Astrocyte of the spinal cord (primary cell): ENCODE measurements around the gene KCNQ1.

ENCODE experiments used
- DNase-seq: peaks from one replicate; pipeline ENCODE4 v3.0.0; 2011; ENCODE audit warnings: low read depth, low spot score
- H3K4me3 ChIP-seq: 2 replicates; pipeline ENCODE4 v1.5.1; 2011; ENCODE audit warnings: low read depth, mild to moderate bottlenecking, low read length, moderate library complexity
- CTCF ChIP-seq: IDR thresholded peaks from 2 replicates; pipeline ENCODE4 v1.5.1; 2012; ENCODE audit warnings: low read depth, mild to moderate bottlenecking, low read length, inconsistent platforms
- in situ Hi-C: cut with HindIII; loops from 2 replicates; pipeline ENCODE4 v1.10.0; 2017; ENCODE audit warnings: low sequenced_read_pairs

Gene KCNQ1

GRCh38 chr11:2739531-2740274, 294.9 kb downstream of the KCNQ1 start:
- no peak for DNase-seq
- TF ChIP-seq CTCF: no peak
- in situ Hi-C loops: no loop called here
- H3K4me3 ChIP-seq: no peak overlapping the region

GRCh38 chr11:2740275-2740940, 295.6 kb downstream of the KCNQ1 start:
- in situ Hi-C loops: no loop called here
- no peak for DNase-seq
- no peak overlapping the region for H3K4me3 ChIP-seq
- TF ChIP-seq CTCF: no peak

- no peak for DNase-seq
- no peak overlapping the region for H3K4me3 ChIP-seq
- no peak for TF ChIP-seq CTCF
- in situ Hi-C loops: no loop called here
These were observed 296.2 kb downstream of the KCNQ1 start for GRCh38 chr11:2741006-2741376.

- no peak overlapping the region for H3K4me3 ChIP-seq
- in situ Hi-C loops: no loop called here
- TF ChIP-seq CTCF: no peak
- DNase-seq: peak; percentile 77
These were observed 296.7 kb downstream of the KCNQ1 start for GRCh38 chr11:2741377-2742131.

GRCh38 chr11:2742201-2742600, 297.4 kb downstream of the KCNQ1 start:
- TF ChIP-seq CTCF: no peak
- in situ Hi-C loops: no loop called here
- no peak overlapping the region for H3K4me3 ChIP-seq
- no peak for DNase-seq

- in situ Hi-C loops: no loop called here
- no peak overlapping the region for H3K4me3 ChIP-seq
- no peak for DNase-seq
- TF ChIP-seq CTCF: no peak
These were observed 298.0 kb downstream of the KCNQ1 start for GRCh38 chr11:2742611-2743426.
